ENCODE results near the gene NMRK2.
"Not testable (repeated sequence)": the region's sequence is repeated elsewhere in the genome, so short reads cannot be mapped to it uniquely, and the experiment has no call there.

Gene NMRK2

DNA sequence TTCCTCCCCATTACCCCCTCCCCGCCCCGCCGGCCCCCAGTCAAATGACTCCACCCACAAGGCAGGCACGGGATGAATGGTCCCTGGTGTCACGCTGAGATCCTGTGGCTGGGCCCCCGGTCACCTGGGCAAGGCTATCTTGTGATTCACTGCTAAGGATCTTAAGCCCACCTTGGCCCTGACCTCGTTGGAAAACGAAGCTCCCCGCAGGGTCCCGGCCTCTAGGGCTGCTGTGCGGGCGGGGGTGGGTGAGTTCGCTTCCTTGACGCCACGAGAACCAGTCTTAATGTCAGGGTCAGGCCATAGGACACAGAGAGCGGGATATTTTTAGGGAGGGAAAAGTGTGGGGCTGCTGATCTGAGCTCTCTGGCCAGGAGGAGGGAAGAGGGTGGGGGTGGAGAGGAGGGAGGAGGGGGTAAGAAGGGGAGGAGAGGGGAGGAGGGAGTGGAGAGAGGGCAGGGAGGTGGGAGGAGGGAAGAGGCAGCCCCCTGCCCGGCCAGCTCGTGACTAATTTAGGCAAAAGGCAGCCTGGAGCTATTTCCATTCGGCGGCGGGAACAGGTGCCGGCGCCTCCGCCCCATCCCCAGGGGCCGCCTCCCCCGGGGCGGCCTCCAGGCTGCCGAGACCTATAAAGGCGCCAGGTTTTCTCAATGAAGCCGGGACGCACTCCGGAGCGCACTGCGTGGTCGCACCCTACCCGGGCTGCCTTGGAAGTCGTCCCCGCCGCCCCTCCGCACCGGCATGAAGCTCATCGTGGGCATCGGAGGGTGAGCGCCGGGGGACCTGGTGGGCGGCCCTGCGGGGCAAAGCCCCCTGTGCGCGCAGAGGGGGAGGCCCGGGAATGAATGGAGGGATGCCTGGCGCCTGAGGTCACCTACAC lies at the start of gene NMRK2:
Gene NMRK2 (plus strand): TSS at position 139 of the 880 bp plus-strand sequence. CDS start 603 bp downstream, at position 742.
- no peak for DNase-seq (ENCODE audit: low read depth)

DNA sequence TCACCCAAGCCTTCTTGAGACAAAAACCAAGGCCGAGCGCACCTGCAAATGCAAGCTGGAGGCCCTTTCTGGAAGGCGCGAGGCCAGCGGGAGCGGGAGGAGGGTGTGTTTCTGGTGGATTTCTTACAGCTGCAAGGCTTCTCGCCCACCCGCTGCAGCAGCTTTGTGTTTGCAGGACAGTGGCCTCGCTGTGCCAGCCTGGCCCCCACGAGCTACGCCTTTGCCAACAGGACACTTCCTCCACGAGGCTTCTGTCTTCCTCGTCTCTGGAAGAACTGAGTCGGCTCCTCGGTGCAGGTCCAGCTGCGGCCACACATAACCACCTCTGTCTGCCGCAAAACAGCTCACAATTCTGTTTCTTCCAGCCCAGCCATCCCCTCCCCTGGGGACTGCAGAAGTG lies 42.3 kb upstream of the NMRK2 start:
- DNase-seq (ENCODE audit: low read depth) = no peak

GRCh38 chr19:3893509-3894179 lies 39.2 kb upstream of the NMRK2 start:
- DNase-seq (ENCODE audit: low read depth) = no peak

DNA sequence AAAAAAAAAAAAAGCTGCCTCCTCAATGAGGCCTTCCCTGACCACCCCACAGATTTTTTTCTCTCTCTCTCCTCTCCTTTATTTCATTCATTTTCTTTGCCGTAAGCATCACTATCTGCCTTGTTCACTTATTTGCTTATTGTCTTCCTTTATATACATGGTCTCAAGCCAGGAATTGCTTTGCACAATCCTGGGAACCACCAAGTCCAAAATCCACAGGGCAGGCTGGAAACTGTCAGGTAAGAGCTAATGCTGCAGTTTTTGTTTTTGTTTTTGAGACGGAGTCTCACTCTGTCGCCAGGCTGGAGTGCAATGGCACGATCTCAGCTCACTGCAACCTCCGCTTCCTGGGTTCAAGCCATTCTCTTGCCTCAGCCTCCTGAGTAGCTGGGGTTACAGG lies 37.9 kb upstream of the NMRK2 start:
- DNase-seq (ENCODE audit: low read depth) = not testable (repeated sequence)

DNA sequence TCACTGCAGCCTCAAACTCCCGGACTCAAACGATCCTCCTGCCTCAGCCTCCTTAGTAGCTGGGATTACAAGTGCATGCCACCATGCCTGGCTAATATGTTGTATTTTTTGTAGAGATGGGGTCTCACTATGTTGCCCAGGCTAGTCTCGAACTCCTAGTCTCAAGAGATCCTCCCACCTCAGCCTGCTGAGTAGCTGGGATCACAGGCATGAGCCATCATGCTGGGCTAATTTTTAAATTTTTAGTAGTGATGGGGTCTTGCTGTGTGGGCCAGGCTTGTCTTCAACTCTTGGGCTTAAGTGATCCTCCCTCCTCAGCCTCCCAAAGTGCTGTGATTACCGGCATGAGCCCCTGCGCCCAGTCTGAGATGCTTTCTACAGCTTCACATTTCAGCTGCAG lies 37.1 kb upstream of the NMRK2 start:
- DNase-seq (ENCODE audit: low read depth) = no peak

- DNase-seq (ENCODE audit: low read depth) = no peak
Measured at GRCh38 chr19:3897936-3898335, 34.9 kb upstream of the NMRK2 start.

- DNase-seq (ENCODE audit: low read depth) = no peak
Measured at GRCh38 chr19:3898426-3898825, 34.4 kb upstream of the NMRK2 start.

- no peak for DNase-seq (ENCODE audit: low read depth)
Measured at GRCh38 chr19:3899531-3900294, 33.2 kb upstream of the NMRK2 start.

DNA sequence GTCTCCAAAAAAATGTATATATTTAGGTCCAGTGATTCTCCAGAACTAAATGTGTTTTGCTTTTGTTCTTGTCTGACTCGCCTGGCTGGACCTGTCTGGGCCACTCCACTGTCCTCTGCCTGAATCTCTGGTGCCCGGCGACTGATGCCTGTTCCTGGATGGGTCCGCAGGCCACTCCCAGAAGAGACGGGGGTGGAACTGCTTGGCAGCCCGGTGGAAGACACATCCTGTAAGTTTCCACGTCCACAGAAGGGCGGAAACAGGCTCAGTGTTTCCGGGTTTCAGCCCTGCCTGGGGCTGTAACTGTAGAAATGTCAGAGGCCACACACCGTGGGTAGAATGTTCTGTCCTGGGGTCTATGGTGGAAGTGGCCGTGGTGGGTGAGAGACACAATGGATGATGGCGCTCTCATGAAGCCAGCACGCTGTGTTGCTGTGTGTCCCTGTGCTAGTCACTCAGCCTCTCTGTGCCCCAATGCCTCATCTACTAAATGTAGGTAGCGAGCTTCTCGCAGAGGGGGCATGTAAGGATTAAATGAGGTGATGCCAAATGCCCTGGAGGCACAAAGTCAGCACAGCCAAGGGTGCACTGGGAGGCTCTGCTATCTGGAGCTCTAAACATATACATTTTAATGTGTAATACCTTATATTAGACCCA lies 30.4 kb upstream of the NMRK2 start:
- DNase-seq (ENCODE audit: low read depth) = no peak

- DNase-seq (ENCODE audit: low read depth) = no peak
Measured at GRCh38 chr19:3904233-3904632, 28.6 kb upstream of the NMRK2 start.

DNA sequence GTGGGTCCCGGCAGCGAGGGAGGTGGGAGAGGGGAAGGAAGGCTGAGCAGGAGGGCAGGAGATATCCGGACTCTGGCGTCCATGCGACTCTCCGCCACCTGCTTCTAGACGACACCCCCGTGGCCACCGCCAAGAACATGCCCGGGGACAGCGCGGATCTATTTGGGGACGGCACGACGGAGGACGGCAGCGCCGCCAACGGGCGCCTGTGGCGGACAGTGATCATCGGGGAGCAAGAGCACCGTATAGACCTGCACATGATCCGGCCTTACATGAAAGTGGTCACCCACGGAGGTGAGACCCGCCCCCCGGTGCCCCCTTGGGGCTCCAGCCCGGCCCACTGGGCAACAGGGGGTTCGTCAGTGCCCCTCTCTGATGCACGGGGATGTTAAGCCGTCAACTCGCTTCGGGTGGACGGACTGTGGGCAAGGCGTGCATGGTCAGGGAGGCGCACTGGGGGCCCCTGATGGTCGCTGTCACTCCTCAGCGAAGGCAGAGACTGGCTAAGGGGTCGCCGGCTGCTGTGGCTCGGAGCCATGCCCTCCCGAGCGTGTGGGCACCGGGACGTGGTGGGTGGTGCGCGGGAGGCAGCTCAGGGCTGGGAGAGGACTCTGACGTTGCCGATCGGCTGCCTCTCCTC lies 25.1 kb upstream of the NMRK2 start:
- DNase-seq (ENCODE audit: low read depth) = no peak

DNA sequence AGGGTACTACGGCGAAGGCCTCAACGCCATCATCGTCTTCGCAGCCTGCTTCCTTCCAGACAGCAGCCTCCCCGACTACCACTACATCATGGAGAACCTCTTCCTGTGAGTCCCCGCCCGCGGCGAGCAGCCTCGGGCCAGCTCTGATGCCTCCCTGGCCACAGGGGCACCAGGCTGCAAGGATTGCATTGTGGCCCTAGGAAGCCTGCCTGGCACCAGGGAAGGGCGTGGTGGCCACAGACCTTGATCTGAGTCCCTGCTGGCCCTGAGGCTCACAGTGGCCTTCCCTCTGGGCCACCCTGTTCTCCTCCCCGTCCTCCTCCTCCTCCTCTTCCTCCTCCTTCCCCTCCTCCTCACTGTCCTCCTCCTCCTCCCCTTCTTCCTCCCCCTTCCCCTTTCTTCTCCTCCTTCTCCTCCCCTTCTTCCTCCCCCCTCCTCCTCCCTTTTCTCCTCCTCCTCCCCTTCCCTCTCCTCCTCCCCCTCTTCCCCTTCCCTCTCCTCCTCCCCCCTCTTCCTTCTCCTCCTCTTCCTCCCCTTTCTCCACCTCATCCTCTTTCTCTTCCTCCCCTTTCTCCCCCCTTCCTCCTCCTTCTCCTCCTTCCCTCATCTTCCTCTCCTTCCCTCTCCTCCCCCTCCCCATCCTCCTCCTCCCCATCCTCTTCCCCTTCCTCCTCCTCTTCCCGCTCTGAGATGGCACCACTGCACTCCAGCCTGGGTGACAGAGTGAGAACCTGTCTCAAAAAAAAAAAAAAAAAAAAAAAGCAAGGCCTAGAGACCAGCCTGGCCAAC lies 24.4 kb upstream of the NMRK2 start:
- DNase-seq (ENCODE audit: low read depth) = no peak

- no peak for DNase-seq (ENCODE audit: low read depth)
Measured at GRCh38 chr19:3910105-3910504, 22.8 kb upstream of the NMRK2 start.

DNA sequence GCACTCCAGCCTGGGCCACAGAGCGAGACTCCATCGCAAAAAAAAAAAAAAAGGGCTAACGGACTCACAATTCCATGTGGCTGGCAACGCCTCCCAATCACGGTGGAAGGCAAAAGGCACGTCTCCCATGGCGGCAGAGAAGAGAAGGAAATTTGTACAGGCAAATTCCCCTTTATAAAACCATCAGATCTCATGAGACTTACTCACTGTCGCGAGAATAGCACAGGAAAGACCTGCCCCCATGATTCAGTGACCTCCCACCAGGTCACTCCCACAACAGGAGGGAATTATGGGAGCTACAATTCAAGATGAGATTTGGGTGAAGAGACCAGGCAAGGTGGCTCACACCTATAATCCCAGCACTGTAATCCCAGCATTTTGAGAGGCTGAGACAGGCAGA lies 18.7 kb upstream of the NMRK2 start:
- DNase-seq (ENCODE audit: low read depth) = no peak

- DNase-seq (ENCODE audit: low read depth) = no peak
Measured at GRCh38 chr19:3916033-3916432, 16.8 kb upstream of the NMRK2 start.

DNA sequence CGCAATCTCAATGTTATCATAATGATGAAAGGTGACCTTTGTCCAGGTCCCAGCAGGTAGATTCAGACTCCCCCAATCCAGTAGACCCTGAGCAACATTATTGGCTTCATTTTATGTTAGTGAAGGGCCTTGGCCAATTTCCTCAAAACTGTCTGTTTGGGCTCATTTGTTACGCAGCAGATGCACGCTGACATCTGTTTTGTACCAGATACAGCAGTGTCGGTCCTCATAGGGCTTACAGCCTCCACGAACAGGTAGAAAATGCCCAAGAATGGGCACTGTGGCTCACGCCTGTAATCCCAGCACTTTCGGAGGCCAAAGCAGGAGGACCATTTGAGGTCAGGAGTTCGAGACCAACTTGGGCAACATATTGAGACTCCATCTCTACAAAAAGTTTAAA lies 13.1 kb upstream of the NMRK2 start:
- DNase-seq (ENCODE audit: low read depth) = no peak

- no peak for DNase-seq (ENCODE audit: low read depth)
Measured at GRCh38 chr19:3923096-3923758, 9.6 kb upstream of the NMRK2 start.

DNA sequence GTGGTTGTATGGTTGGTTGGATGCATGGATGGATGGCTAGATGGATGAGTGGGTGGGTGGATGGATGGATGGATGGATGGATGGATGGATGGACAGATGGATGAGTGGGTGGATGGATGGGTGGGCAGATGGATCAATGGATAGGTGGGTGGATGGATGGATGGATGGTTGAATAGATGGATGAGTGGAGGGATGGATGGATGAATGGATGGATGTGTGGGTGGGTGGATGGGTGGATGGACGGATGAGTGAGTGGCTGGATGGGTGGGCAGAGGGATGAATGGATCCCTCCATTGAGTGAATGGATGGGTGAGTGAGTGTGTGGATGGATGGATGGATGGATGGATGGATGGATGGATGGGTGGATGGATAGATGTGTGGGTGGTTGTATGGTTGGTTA lies 9.0 kb upstream of the NMRK2 start:
- no peak for DNase-seq (ENCODE audit: low read depth)

- DNase-seq (ENCODE audit: low read depth) = no peak
Measured at GRCh38 chr19:3931041-3931440, 1.8 kb upstream of the NMRK2 start.
